HepG2 (cell line): ENCODE measurements around the gene RPS8. TPM values are rescaled to one million over a fixed set of nuclear protein-coding genes. Genes with fewer than 3 reads are reported as not detected.

Experiments used
- CEBPZ ChIP-seq: IDR thresholded peaks from 2 replicates; pipeline ENCODE4 v1.6.1; 2012; ENCODE audit warnings: low read length, improper control_type of control experiment
- ERF ChIP-seq: IDR thresholded peaks from 2 replicates; pipeline ENCODE4 v1.6.1; 2018; ENCODE audit warnings: missing biosample characterization, missing genetic modification reagents
- GATAD2A ChIP-seq: IDR thresholded peaks from 2 replicates; pipeline ENCODE4 v1.6.1; 2016
- HOXA5 ChIP-seq: sonication (generic); formaldehyde crosslinking; IDR thresholded peaks from 2 replicates; pipeline ENCODE4 v1.4.0; 2020; ENCODE audit warnings: missing genetic modification reagents
- ISX ChIP-seq: sonication (generic); formaldehyde crosslinking; conservative IDR thresholded peaks from 2 replicates; pipeline ENCODE4 v1.5.0; 2020; ENCODE audit warnings: missing genetic modification reagents
- KLF12 ChIP-seq: sonication (generic); formaldehyde crosslinking; IDR thresholded peaks from 2 replicates; pipeline ENCODE4 v1.4.0; 2020; ENCODE audit warnings: missing genetic modification reagents, borderline replicate concordance
- MIER3 ChIP-seq: IDR thresholded peaks from 2 replicates; pipeline ENCODE4 v1.6.1; 2016; ENCODE audit warnings: missing compliant biosample characterization, borderline replicate concordance
- PHF8 ChIP-seq: sonication (generic); formaldehyde crosslinking; IDR thresholded peaks from 2 replicates; pipeline ENCODE4 v1.5.0; 2020; ENCODE audit warnings: missing genetic modification reagents
- RERE ChIP-seq: IDR thresholded peaks from 2 replicates; pipeline ENCODE4 v1.6.1; 2016; ENCODE audit warnings: low read depth, missing genetic modification reagents, missing compliant biosample characterization
- SMAD9 ChIP-seq: sonication (generic); formaldehyde crosslinking; IDR thresholded peaks from 2 replicates; pipeline ENCODE4 v1.5.1; 2020; ENCODE audit warnings: mild to moderate bottlenecking, missing genetic modification reagents
- SRY ChIP-seq: sonication (generic); formaldehyde crosslinking; IDR thresholded peaks from 2 replicates; pipeline ENCODE4 v1.8.0; 2022; ENCODE audit warnings: mild to moderate bottlenecking, missing genetic modification reagents
- STAT5B ChIP-seq: sonication (generic); formaldehyde crosslinking; IDR thresholded peaks from 2 replicates; pipeline ENCODE4 v1.4.0; 2020; ENCODE audit warnings: missing genetic modification reagents
- TEAD3 ChIP-seq: optimal IDR thresholded peaks from 2 replicates; pipeline ENCODE3; 2016; ENCODE audit warnings: borderline replicate concordance
- XRCC5 ChIP-seq: fragments of 200-400 bp; formaldehyde crosslinking; optimal IDR thresholded peaks from 2 replicates; pipeline ENCODE3; 2017; ENCODE audit warnings: mild to moderate bottlenecking, low read length
- ZBTB34 ChIP-seq: sonication (generic); formaldehyde crosslinking; IDR thresholded peaks from 2 replicates; pipeline ENCODE4 v1.8.0; 2022; ENCODE audit warnings: mild to moderate bottlenecking, missing genetic modification reagents
- ZNF207 ChIP-seq: fragments of 450-650 bp; IDR thresholded peaks from 2 replicates; pipeline ENCODE4 v1.6.1; 2016; ENCODE audit warnings: antibody characterized with exemption, borderline replicate concordance
- ZNF446 ChIP-seq: sonication (generic); formaldehyde crosslinking; IDR thresholded peaks from 2 replicates; pipeline ENCODE4 v1.5.0; 2020; ENCODE audit warnings: mild to moderate bottlenecking, missing genetic modification reagents
- ZNF501 ChIP-seq: sonication (generic); formaldehyde crosslinking; IDR thresholded peaks from 2 replicates; pipeline ENCODE4 v1.5.1; 2020; ENCODE audit warnings: mild to moderate bottlenecking, moderate library complexity, missing genetic modification reagents
- ZNF691 ChIP-seq: sonication (generic); formaldehyde crosslinking; IDR thresholded peaks from 2 replicates; pipeline ENCODE4 v1.4.0; 2020; ENCODE audit warnings: missing genetic modification reagents, low read depth, mild to moderate bottlenecking, borderline replicate concordance
- polyA plus RNA-seq, 8 experiments: library from polyadenylated mRNA; depleted of rRNA in 3 of 8; stranded (reverse) in 7 of 8; unstranded in 1 of 8; fragments of >200 nt; fragmentation: Illumina TruSeq in 4 of 8; extraction: Trizol in 4 of 8; gene quantifications; 2 replicates each; pipeline versions ENCODE4 v1.2.1 to v1.2.3, GENCODE V29; 2011 to 2016; ENCODE audit warnings: low read depth in 4 of 8, missing spikeins in 1 of 8, mixed read lengths in 1 of 8; ENCODE audit not compliant: insufficient read depth in 1 of 8
- total RNA-seq, 5 experiments: library from RNA; depleted of rRNA; stranded (reverse); fragments of >200 nt; fragmentation: Illumina TruSeq; extraction: Trizol; gene quantifications; 2 replicates each; pipeline ENCODE4 v1.2.3, GENCODE V29; 2016; ENCODE audit warnings: low read depth in 1 of 5

The RPS8 gene
- total and polyA plus RNA-seq, 2 of the 13 experiments (the other 11 are each of a cell fraction or from before 2014, with no cell fraction given): 2,628 to 2,822 TPM

- TF ChIP-seq KLF12 (CRISPR knock-in tag) (peak; percentile 88), ZNF207 (no peak), ZNF446 (CRISPR knock-in tag) (peak; percentile 21; the same call in 1 of the 2 replicates), SRY (no peak; the same call in 1 of the 2 replicates), CEBPZ (no peak), ZNF501 (CRISPR knock-in tag) (peak; percentile 91), ERF (CRISPR knock-in tag) (peak; percentile 76; the same call in 1 of the 2 replicates), SMAD9 (CRISPR knock-in tag) (no peak), ISX (0 out of 2 replicates have a peak, but pooled peaks have one; percentile 6), GATAD2A (CRISPR knock-in tag) (peak; percentile 28), PHF8 (CRISPR knock-in tag) (peak; percentile 73), STAT5B (CRISPR knock-in tag) (no peak; the same call in 1 of the 2 replicates), XRCC5 (peak; percentile 16), TEAD3 (CRISPR knock-in tag) (peak; percentile 72), RERE (CRISPR knock-in tag) (no peak), ZNF691 (CRISPR knock-in tag) (no peak), MIER3 (peak; percentile 46; the same call in 1 of the 2 replicates), ZBTB34 (CRISPR knock-in tag) (peak; percentile 73; the same call in 1 of the 2 replicates), HOXA5 (CRISPR knock-in tag) (peak; percentile 66; the same call in 1 of the 2 replicates)
Measured at GRCh38 chr1:44739307-44740178, 35.8 kb upstream of the RPS8 start, which contains the start of gene KIF2C (continued).
